SK-MEL-5 (cell line): Measurements from ENCODE around the gene PDE8A. TPM values are rescaled to one million over a fixed set of nuclear protein-coding genes. Genes with fewer than 3 reads are reported as not detected.

Source experiments
- DNase-seq: peaks from one replicate; pipeline ENCODE4 v3.0.0-alpha.2; 2016; ENCODE audit warnings: low read depth, low spot score
- in situ Hi-C: cut with HindIII; loops from 2 replicates; pipeline ENCODE4 v1.10.0; 2016; ENCODE audit warnings: low sequenced_read_pairs, high pct_unique_total_duplicates, low pct_unique_long_range_greater_than_20kb
- total RNA-seq: library from RNA; depleted of rRNA; stranded (reverse); fragments of >200 nt; shearing (Covaris generic); gene quantifications from 2 replicates; pipeline ENCODE4 v1.2.3, GENCODE V29; 2014

PDE8A gene
- total RNA-seq, 1 experiment from 2014 or later = 24.0 TPM

DNA sequence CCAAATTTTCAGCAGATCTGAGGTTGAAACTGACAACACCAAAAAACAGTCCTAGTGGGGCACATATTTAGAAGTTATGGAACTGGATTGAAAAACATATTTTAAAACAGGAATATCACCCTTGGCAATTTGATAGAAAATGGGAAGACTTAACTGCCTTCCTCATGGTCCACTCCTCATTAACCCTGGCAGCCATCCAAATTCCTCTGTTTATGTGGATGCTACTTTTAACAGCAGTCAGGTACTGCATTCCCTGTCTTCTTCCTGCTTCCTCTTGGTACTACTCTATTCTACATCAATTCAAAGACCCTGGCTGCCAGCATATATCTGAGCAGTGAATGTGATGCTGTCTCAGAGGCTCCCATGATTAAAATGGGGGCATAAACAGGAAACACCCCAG lies 54.3 kb downstream of the PDE8A start:
- DNase-seq = no peak
- in situ Hi-C loops = no loop called here

DNA sequence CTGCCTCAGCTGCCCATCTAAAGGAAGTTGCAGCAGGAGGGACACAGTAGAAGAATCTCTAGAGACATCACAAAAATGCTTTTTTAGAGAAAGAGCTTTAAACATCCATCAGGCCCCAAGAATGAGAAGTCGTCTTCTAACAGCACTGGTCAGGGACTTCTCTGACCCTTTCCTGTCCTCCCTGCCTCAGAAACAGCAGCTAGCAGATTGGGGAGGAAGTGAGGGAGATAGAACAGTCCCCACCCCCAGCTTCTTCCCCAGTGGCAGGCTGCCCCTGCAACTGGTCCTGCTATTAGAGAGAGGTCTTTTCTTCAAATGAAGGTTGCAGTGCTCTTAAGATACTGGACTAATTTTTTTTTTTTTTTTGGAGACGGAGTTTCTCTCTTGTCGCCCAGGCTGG lies 55.1 kb downstream of the PDE8A start:
- in situ Hi-C loops = no loop called here
- no peak for DNase-seq

DNA sequence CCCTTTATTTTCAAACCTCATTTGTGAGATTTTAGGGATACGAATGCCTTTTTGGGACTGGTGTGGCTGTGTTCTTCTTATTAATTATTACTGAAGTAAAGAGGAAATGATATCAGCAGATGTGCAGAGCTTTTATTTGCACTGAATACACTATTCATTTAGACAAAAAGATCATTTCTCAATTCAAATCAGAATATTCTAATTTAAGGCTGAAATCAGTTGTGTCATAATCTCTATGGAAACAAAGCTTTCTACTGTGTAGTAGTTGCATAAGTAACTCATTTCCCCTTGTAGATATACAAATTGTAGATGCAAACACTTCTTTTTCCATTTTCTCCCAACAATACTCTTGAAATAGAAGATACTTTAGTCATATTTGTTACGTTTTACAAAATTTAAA lies 56.0 kb downstream of the PDE8A start:
- in situ Hi-C loops = no loop called here
- DNase-seq = peak; percentile 33

DNA sequence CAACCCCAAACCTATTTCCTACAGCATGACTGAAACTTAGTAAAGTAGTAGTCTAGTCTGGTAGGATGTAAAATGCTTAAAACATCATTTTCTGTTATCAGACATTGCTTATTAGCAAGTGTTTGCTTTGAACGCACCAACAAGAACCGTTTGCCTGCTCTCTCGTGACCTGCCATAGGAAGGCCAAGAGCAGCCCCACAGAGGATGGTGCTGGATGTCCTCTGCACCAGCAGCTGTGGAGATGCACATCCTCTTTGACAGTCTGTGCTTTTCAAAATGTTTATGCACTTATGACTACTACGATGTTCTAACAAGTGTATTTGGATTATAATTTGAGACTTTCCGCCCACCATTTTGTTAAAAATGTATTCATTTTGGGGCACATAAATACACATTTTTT lies 59.6 kb downstream of the PDE8A start:
- in situ Hi-C loops = no loop called here
- no peak for DNase-seq

DNA sequence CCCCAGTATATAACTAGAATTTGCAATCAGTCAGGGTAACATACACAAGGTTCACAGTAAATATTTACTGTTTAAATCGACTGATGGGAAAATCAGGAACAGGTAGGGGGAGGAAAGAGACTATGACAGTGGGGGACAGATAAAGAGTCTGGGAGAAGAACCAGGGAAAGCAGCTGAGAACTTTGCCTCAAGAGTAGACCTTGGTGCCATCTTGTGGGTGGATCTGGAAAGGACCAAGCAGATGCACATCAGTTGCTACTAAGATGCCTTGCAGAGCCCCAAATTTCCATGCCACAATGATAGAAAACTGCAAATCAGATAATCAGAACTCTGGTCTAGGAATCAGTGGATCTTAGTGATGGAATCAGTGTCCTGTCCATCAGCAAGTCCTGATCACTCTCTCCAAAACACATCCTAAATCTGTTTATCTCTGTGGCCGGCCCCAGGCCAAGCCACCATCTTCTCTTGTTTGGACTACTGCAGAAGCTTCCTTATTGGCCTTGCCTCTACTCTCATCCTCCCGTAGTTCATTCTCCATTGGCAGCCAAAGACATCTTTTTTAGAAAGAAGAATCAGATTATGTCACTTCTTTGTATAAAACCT lies 62.7 kb downstream of the PDE8A start:
- in situ Hi-C loops = no loop called here
- DNase-seq = peak; percentile 83

DNA sequence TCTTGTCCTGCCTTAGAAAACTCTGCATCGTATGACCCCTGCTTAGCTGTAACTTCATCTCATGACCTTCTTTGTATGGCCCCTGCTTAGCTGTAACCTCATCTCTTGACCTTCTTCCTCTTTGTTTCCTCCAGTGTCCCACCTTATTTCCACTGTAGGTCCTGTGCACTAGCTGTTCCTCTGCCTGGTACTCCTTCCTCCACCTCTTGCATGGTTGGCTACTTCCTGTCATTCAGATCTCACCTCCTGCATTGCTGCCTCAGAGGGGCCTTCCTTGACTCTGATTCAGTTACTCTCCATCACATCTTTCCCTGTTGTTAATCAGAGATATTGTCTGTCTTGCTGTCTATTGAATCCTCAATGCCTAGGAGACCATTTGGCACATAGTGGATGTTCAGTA lies 63.2 kb downstream of the PDE8A start:
- in situ Hi-C loops = no loop called here
- peak; percentile 11 for DNase-seq

DNA sequence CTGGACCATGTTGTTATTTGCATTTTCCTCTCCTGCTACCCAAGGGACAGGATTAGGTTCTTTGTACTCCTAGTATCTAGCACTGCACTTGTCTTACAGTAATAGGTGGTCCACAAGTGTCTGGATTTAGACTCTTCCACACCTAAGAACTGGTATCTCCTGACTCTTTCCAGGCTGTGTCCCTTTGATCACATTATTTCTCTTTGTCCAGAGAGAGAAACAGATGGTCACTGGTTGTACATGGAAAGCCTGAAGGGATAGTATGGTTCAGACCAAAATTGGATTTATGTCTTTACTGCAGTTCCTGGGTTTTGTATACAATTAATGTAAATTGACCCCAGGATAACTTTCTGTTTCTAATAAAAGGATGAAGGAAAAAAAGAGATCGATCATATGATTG lies 64.0 kb downstream of the PDE8A start:
- in situ Hi-C loops = no loop called here
- no peak for DNase-seq

DNA sequence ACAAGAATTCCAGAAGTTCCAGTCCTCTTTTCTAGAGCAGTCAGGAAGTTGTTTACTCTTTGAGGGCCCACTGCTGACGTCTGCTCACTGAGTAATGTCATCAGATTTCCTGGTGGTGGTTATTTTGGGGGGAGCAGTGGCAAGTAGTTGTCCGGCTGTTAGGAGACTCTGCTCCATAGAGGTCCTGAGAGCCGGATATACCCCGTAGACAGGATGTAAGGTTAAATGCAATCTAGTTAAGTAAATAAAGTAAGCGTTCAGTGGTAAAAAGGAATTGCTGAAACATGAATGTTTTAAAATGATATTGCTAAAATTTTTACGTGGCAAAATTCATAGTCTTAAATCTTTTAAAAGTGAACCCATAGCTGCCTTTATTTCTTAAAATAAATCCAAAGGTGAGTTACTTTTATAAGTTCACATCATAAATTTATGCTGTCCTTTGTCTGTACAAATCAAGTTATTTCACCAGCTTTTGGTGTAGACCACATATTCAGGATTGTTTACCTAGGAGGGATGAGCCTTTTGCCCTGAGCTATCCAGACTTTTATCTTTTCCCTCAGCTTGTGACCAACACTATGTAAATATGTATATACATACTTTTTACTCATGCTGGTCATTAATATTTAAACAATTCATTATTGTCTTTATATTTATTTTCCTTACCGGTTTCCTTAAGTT lies 65.8 kb downstream of the PDE8A start:
- in situ Hi-C loops = no loop called here
- DNase-seq = peak; percentile 94

DNA sequence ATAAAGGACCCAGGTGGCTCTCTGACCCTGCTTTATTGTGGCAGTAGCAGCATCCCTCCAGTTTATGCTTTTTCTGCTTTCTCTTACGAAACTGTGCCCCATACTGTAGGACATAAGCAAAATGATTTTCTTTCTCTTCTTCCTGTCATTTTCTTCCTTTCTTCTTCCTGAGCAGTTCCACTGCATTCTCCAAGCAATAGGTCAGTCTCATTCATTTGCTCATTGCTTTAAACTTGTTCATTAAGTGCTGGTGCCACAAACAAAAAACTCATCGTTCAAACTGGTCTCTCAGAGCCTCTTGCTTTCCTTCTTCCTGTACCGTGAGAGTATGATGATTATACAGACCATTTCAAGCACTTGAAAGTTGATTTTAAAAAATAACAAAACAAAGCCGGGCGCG lies 66.8 kb downstream of the PDE8A start:
- in situ Hi-C loops = no loop called here

DNA sequence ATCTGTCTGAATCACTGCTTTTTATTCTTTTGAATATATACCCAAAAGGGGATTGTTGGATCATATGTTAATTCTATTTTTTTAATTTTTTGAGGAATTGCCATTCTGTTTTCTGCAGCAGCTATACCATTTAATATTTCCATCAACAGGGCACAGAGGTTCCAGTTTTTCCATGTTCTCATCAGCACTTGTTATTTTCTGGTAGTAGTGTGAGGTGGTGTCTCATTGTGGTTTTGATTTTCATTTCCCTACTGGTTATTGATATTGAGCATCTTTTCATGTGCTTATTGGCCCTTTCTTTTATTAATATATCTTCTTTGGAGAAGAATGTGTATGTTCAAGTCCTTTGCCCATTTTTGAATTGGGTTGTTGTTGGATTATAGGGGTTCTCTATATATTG lies 68.1 kb downstream of the PDE8A start:
- DNase-seq = no peak
- in situ Hi-C loops = no loop called here

More for the DNA sequence above, 66.8 kb downstream of the PDE8A start:
- no peak for DNase-seq

DNA sequence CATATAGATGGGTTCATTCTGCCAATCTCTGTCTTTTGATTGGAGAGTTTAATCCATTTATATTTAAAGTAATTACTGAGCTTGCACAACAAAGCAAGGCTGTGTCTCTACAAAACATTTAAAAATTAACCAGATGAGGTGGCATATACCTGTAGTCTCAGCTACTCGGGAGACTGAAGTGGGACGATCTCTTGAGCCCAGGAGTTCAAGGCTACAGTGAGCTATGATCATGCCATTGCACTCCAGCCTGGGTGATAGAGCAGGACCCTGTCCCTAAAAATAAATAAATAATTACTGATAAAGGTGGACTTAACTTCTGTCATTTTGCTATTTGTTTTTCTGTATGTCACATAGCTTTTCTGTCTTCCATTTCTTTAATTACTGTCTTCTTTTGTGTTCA lies 78.1 kb downstream of the PDE8A start:
- in situ Hi-C loops = no loop called here
- DNase-seq = no peak

DNA sequence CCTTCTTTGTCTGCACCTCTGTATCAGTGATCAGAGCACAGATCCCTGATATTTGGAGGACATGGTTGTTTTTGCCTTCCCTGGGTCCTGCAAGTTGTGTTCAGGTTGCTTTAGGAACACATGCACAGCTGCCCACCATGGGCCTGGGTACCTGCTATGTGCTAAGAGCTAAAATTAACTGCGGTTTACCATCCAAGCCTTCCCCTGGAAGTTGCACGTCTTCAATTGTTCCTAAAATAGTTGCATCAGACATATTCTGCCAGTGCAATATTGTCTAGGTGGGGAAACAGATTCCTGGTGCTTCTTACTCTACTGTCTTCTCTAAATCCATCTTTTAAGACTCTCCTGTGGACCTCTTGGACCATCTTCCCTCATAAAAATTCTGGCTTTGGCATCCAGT lies 80.9 kb downstream of the PDE8A start:
- in situ Hi-C loops = no loop called here
- no peak for DNase-seq

DNA sequence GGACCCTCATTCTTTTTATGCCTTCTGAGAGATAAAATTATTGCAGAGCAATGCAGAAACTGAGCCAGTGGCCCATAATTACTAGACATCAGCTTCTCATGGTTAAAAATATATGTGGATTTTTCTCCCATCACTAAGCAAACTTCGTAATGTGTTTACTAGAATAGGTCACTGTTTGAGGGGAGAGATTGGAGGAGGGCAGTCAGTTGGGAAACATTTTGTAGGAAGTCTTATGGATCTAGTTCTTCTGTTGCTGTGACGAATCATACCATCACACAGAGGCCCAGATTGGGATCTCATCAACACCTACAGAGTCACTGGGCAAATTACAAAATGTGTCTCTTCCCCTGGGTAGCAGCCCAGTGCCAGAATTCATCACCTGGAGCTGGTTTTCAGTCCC lies 81.4 kb downstream of the PDE8A start:
- in situ Hi-C loops = no loop called here
- DNase-seq = no peak

DNA sequence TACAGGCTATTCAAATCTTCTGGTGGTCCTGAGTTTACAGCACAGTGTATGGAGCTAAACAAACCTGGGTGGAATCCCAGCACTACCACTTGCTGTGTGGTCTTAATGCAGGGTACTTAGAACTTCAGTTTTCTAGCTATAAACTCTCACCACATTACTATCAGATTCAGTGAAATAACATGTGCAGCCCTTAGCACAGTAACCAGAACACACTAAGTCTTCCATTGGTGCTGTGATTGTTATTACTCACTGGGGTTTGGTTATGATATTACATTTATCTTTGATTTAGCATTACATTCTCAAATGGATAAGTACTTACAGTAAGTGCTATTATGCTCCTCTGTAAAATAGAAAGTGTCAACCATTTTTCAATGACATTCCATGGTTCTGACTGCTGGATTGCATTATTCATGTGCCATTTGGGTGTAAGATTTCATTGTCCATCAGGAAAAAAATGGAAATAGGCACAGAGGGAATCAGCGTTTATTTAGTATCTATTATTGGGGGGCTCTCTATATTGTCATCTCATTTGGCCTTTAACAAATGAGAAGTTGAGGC lies 81.9 kb downstream of the PDE8A start:
- in situ Hi-C loops = no loop called here
- no peak for DNase-seq

DNA sequence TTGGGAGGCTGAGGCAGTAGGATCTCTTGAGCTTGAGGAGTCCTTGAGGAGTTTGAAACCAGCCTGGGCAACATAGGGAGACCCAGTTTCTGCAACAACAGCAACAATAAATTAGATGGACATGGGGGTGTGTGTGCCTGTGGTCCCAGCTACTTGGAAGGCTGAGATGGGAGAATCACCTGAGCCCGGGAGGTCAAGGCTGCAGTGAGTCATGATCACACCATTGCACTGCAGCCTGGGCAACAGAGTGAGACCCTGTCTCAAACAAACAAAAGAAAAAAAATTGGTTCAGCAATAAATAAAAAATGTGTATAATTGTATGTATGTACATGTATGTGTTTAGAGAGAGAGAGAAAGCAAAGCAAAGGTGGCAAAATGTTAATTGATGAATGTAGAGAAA lies 83.1 kb downstream of the PDE8A start:
- DNase-seq = no peak
- in situ Hi-C loops = no loop called here

DNA sequence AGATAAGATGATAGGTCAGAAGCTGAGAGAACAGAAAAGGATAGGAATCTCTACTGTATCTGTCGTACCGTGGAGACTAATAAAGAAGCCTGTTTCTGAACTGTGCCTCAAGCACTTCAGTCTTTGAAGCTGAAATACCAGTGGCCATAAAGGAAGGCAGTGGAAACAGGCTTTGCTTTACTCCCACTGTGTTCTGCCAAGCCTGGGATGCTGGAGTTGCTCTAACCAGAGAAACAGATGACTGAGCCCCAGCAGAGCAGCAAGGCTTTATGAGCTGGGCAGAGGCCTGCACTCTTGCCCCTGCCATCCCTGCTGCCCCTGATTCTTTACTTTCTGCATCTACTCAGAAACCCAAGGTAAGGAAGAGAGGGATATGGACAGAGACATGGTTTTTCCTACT lies 89.4 kb downstream of the PDE8A start:
- DNase-seq = no peak
- in situ Hi-C loops = no loop called here

DNA sequence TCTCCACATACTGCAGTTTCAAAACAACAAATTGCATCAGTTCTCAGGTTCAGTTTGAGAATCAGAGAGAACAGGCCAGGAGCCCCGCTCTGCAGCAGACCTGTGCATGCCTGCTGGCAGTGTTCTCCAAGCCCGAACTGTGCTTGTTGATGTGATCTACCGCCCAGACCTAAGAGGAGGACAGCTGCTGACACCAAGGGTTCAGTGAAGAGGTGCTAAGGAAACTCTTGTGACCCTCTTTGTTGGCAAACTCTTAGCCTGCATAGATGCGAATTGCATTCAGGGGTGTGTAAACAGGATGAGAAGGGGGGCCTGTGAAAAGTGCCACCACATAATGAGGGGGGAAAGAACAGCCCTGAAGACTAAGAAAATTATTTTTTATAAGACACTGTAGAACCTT lies 89.8 kb downstream of the PDE8A start:
- in situ Hi-C loops = no loop called here
- no peak for DNase-seq

DNA sequence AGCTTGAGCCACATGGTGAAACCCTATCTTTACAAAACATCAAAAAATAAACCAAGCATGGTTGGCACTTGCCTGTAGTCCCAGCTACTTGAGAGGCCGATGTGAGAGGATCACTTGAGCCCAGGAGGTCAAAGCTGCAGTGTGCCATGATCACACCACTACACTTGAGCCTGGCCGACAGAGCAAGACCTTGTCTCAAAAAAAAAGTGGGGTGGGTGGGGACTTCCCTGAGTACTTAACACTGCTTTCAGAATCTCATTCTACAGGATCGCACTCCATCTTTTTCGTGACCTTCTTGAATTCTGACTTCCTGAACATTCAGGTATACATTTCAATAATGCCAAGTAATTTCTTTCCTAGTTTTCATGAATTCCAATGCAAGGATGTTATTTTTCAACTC lies 91.3 kb downstream of the PDE8A start:
- DNase-seq = no peak
- in situ Hi-C loops = no loop called here

DNA sequence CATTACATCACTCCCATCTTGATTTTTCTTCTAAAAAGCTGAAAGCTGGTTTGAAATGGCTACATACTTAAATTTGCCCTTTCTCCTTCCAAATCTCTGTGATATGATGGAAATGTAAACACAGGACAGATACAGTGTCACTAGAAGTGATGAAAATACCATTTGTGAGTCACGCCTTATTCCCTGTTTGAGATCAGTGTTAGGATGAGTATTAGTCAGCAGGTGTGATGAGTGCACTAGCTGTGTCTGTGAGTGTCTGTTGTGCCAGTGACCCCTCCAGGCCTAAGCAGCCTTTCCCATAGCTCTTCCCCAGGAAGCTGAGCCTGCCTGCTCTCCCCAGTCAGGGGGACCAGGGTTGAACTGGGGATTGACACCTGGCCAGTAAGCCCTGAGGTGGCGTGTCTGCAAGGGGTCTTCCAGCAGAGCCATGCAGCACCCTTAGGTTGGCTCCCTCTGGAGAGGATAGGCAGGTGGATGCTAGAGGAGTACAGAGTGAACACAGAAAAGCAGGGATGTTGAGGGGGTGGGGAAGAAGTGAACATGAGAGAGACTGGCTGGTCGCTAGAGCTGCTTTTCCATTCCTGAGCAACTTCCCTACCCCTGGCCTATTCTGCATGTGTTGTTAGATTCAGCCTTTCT lies 92.0 kb downstream of the PDE8A start:
- DNase-seq = no peak
- in situ Hi-C loops = no loop called here
